HEK293 (cell line): ENCODE data around the gene FRMD3.

ENCODE experiments used
- CTCF ChIA-PET: fragments of 350-600 bp; formaldehyde crosslinking; extraction: SDS; loops from one replicate; lab custom pipeline; 2021; ENCODE audit warnings: antibody characterized with exemption; lab: Yijun Ruan, JAX
- POLR2A ChIA-PET: fragments of 300-600 bp; formaldehyde crosslinking; extraction: SDS; loops from one replicate; lab custom pipeline; 2020; ENCODE audit warnings: antibody characterized with exemption, inconsistent platforms; lab: Yijun Ruan, JAX
- H3K27ac ChIP-seq: fragments of 200-500 bp; sonication (Bioruptor generic); 2 replicates; pipeline ENCODE4 v1.5.1; 2014; ENCODE audit warnings: low read depth, low read length, control low read depth, inconsistent platforms; ENCODE audit errors: extremely low read depth
- H3K36me3 ChIP-seq, 2 experiments: fragments of 200-500 bp in 1 of 2; sonication (Bioruptor generic) in 1 of 2; 1 replicate in 1 of 2; 2 replicates in 1 of 2; pipeline ENCODE4 v1.5.1; 2014 to 2017; ENCODE audit warnings: inconsistent platforms in 2 of 2, low read length in 2 of 2; ENCODE audit not compliant: control insufficient read depth in 2 of 2, insufficient read depth in 1 of 2
- H3K4me1 ChIP-seq: fragments of 200-500 bp; sonication (Bioruptor generic); 2 replicates; pipeline ENCODE4 v1.5.1; 2014; ENCODE audit warnings: mild to moderate bottlenecking, low read length, inconsistent platforms; ENCODE audit not compliant: control insufficient read depth, insufficient read depth
- H3K4me3 ChIP-seq: 2 replicates; pipeline ENCODE4 v1.5.1; 2011; ENCODE audit warnings: low read depth, mild to moderate bottlenecking, control low read depth, low read length, moderate library complexity
- H3K9me3 ChIP-seq: fragments of 200-500 bp; sonication (Bioruptor generic); 2 replicates; pipeline ENCODE4 v1.5.1; 2014; ENCODE audit warnings: low read depth, low read length, inconsistent platforms; ENCODE audit not compliant: control insufficient read depth, insufficient read depth
- IKZF3 ChIP-seq: fragments of 450-650 bp; IDR thresholded peaks from 2 replicates; pipeline ENCODE4 v1.5.0; 2018; ENCODE audit warnings: missing biosample characterization, mild to moderate bottlenecking, missing genetic modification characterization, moderate library complexity
- RBAK ChIP-seq: fragments of 450-650 bp; formaldehyde crosslinking; IDR thresholded peaks from 2 replicates; pipeline ENCODE4 v1.5.1; 2016; ENCODE audit warnings: missing biosample characterization, missing genetic modification characterization
- SCRT1 ChIP-seq: fragments of 450-650 bp; formaldehyde crosslinking; IDR thresholded peaks from 2 replicates; pipeline ENCODE4 v1.5.1; 2016; ENCODE audit warnings: missing biosample characterization, missing genetic modification characterization, borderline replicate concordance
- SCRT2 ChIP-seq: fragments of 450-650 bp; formaldehyde crosslinking; IDR thresholded peaks from 2 replicates; pipeline ENCODE4 v1.5.1; 2016; ENCODE audit warnings: missing biosample characterization, missing genetic modification characterization
- WT1 ChIP-seq: fragments of 450-650 bp; formaldehyde crosslinking; IDR thresholded peaks from 2 replicates; pipeline ENCODE4 v1.5.1; 2016; ENCODE audit warnings: missing biosample characterization, missing genetic modification characterization
- ZNF138 ChIP-seq: fragments of 450-650 bp; formaldehyde crosslinking; IDR thresholded peaks from 2 replicates; pipeline ENCODE4 v1.5.1; 2016; ENCODE audit warnings: missing biosample characterization, missing genetic modification characterization, borderline replicate concordance
- ZNF174 ChIP-seq: fragments of 450-650 bp; formaldehyde crosslinking; IDR thresholded peaks from 2 replicates; pipeline ENCODE4 v1.5.0; 2017; ENCODE audit warnings: missing biosample characterization, mild to moderate bottlenecking, missing genetic modification characterization
- ZNF239 ChIP-seq: fragments of 450-650 bp; formaldehyde crosslinking; IDR thresholded peaks from 2 replicates; pipeline ENCODE4 v1.5.1; 2016; ENCODE audit warnings: missing biosample characterization, missing genetic modification characterization
- ZNF302 ChIP-seq: fragments of 450-650 bp; formaldehyde crosslinking; IDR thresholded peaks from 2 replicates; pipeline ENCODE4 v1.5.1; 2016; ENCODE audit warnings: missing biosample characterization, missing genetic modification characterization, low read depth
- ZNF561 ChIP-seq: fragments of 450-650 bp; IDR thresholded peaks from 2 replicates; pipeline ENCODE4 v1.5.1; 2018; ENCODE audit warnings: missing biosample characterization, missing genetic modification characterization, borderline replicate concordance
- ZNF654 ChIP-seq: fragments of 450-650 bp; formaldehyde crosslinking; IDR thresholded peaks from 2 replicates; pipeline ENCODE4 v1.5.1; 2016; ENCODE audit warnings: low read depth, missing biosample characterization, missing genetic modification characterization
- ZNF791 ChIP-seq: fragments of 450-650 bp; formaldehyde crosslinking; IDR thresholded peaks from 2 replicates; pipeline ENCODE4 v1.5.1; 2016; ENCODE audit warnings: missing biosample characterization, missing genetic modification characterization
- ZNF792 ChIP-seq: fragments of 450-650 bp; formaldehyde crosslinking; IDR thresholded peaks from 2 replicates; pipeline ENCODE4 v1.5.1; 2016; ENCODE audit warnings: missing biosample characterization, missing genetic modification characterization
- TF ChIP-seq, protein P1 (sequence below): fragments of 450-650 bp; formaldehyde crosslinking; IDR thresholded peaks from 2 replicates; pipeline ENCODE4 v1.5.1; 2016; ENCODE audit warnings: missing biosample characterization, missing genetic modification characterization, borderline replicate concordance
- TF ChIP-seq, protein P2 (sequence below): fragments of 450-650 bp; IDR thresholded peaks from 2 replicates; pipeline ENCODE4 v1.5.1; 2018; ENCODE audit warnings: missing biosample characterization, mild to moderate bottlenecking, missing genetic modification characterization
- TF ChIP-seq, protein P3 (sequence below): fragments of 450-650 bp; formaldehyde crosslinking; IDR thresholded peaks from 2 replicates; pipeline ENCODE4; 2016; ENCODE audit warnings: missing biosample characterization, missing genetic modification characterization
- TF ChIP-seq, protein P4 (sequence below): fragments of 450-650 bp; formaldehyde crosslinking; conservative IDR thresholded peaks from 2 replicates; pipeline ENCODE4 v1.5.1; 2016; ENCODE audit warnings: low read depth, missing biosample characterization, missing genetic modification characterization
- TF ChIP-seq, protein P5 (sequence below): fragments of 450-650 bp; formaldehyde crosslinking; IDR thresholded peaks from 2 replicates; pipeline ENCODE4 v1.5.1; 2016; ENCODE audit warnings: missing biosample characterization, missing genetic modification characterization

FRMD3 gene

DNA sequence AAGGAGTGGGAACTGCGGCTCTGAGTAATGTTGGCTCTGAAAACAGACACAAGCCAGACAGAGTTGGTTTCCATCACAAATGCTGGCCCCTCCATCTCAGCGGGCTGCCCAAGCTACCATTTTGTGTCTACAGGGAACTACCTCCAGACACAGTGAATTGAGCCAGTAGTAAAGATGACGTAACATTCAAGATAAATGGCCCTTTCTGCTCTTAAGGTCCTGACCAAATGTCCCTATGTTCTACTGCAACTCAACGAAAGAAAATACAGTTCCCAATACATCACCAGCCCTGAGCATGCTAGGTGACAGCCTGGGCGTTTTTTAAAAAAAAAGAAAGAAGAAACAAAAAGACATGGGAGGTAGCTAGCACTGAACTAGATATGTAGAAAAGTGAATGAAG lies 247.5 kb downstream of the FRMD3 start:
- H3K36me3 ChIP-seq, result no peaks in the 10 kb centered on the region
- H3K27ac ChIP-seq, result no peak overlapping the region
- H3K4me1 ChIP-seq, result no peaks in the 10 kb centered on the region
- H3K4me3 ChIP-seq, result no peak overlapping the region
- no peak for TF ChIP-seq ZNF654 (tag by site-specific recombination)
- TF ChIP-seq, protein P1, sequence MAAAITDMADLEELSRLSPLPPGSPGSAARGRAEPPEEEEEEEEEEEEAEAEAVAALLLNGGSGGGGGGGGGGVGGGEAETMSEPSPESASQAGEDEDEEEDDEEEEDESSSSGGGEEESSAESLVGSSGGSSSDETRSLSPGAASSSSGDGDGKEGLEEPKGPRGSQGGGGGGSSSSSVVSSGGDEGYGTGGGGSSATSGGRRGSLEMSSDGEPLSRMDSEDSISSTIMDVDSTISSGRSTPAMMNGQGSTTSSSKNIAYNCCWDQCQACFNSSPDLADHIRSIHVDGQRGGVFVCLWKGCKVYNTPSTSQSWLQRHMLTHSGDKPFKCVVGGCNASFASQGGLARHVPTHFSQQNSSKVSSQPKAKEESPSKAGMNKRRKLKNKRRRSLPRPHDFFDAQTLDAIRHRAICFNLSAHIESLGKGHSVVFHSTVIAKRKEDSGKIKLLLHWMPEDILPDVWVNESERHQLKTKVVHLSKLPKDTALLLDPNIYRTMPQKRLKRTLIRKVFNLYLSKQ (tag by site-specific recombination), result no peak
- TF ChIP-seq, protein P2, sequence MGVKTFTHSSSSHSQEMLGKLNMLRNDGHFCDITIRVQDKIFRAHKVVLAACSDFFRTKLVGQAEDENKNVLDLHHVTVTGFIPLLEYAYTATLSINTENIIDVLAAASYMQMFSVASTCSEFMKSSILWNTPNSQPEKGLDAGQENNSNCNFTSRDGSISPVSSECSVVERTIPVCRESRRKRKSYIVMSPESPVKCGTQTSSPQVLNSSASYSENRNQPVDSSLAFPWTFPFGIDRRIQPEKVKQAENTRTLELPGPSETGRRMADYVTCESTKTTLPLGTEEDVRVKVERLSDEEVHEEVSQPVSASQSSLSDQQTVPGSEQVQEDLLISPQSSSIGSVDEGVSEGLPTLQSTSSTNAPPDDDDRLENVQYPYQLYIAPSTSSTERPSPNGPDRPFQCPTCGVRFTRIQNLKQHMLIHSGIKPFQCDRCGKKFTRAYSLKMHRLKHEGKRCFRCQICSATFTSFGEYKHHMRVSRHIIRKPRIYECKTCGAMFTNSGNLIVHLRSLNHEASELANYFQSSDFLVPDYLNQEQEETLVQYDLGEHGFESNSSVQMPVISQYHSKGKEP (tag by site-specific recombination), result no peak
- no peak for TF ChIP-seq SCRT1 (tag by site-specific recombination)
- no peak for TF ChIP-seq ZNF239 (tag by site-specific recombination)
- TF ChIP-seq RBAK (tag by site-specific recombination), result no peak
- TF ChIP-seq ZNF138 (tag by site-specific recombination), result no peak
- no peak for TF ChIP-seq ZNF791 (tag by site-specific recombination)
- TF ChIP-seq WT1, result no peak
- TF ChIP-seq, protein P3, sequence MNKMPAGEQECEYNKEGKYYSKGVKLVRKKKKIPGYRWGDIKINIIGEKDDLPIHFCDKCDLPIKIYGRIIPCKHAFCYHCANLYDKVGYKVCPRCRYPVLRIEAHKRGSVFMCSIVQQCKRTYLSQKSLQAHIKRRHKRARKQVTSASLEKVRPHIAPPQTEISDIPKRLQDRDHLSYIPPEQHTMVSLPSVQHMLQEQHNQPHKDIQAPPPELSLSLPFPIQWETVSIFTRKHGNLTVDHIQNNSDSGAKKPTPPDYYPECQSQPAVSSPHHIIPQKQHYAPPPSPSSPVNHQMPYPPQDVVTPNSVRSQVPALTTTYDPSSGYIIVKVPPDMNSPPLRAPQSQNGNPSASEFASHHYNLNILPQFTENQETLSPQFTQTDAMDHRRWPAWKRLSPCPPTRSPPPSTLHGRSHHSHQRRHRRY, result no peak
- TF ChIP-seq ZNF302, result no peak
- no peak for TF ChIP-seq ZNF174 (tag by site-specific recombination)
- no peak for TF ChIP-seq ZNF561 (tag by site-specific recombination)
- TF ChIP-seq, protein P4, sequence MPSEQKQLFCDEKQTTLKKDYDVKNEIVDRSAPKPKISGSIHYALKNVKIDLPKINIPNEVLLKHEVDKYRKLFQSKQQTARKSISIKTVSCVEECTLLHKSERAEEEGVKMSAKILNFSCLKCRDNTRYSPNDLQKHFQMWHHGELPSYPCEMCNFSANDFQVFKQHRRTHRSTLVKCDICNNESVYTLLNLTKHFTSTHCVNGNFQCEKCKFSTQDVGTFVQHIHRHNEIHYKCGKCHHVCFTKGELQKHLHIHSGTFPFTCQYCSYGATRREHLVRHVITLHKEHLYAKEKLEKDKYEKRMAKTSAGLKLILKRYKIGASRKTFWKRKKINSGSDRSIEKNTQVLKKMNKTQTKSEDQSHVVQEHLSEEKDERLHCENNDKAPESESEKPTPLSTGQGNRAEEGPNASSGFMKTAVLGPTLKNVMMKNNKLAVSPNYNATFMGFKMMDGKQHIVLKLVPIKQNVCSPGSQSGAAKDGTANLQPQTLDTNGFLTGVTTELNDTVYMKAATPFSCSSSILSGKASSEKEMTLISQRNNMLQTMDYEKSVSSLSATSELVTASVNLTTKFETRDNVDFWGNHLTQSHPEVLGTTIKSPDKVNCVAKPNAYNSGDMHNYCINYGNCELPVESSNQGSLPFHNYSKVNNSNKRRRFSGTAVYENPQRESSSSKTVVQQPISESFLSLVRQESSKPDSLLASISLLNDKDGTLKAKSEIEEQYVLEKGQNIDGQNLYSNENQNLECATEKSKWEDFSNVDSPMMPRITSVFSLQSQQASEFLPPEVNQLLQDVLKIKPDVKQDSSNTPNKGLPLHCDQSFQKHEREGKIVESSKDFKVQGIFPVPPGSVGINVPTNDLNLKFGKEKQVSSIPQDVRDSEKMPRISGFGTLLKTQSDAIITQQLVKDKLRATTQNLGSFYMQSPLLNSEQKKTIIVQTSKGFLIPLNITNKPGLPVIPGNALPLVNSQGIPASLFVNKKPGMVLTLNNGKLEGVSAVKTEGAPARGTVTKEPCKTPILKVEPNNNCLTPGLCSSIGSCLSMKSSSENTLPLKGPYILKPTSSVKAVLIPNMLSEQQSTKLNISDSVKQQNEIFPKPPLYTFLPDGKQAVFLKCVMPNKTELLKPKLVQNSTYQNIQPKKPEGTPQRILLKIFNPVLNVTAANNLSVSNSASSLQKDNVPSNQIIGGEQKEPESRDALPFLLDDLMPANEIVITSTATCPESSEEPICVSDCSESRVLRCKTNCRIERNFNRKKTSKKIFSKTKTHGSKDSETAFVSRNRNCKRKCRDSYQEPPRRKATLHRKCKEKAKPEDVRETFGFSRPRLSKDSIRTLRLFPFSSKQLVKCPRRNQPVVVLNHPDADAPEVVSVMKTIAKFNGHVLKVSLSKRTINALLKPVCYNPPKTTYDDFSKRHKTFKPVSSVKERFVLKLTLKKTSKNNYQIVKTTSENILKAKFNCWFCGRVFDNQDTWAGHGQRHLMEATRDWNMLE, result no peak
- TF ChIP-seq ZNF792, result no peak
- TF ChIP-seq, protein P5, sequence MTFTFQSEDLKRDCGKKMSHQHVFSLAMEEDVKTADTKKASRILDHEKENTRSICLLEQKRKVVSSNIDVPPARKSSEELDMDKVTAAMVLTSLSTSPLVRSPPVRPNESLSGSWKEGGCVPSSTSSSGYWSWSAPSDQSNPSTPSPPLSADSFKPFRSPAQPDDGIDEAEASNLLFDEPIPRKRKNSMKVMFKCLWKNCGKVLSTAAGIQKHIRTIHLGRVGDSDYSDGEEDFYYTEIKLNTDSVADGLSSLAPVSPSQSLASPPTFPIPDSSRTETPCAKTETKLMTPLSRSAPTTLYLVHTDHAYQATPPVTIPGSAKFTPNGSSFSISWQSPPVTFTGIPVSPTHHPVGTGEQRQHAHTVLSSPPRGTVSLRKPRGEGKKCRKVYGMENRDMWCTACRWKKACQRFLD (tag by site-specific recombination), result no peak
- no peak for TF ChIP-seq IKZF3 (tag by site-specific recombination)
- no peak for TF ChIP-seq SCRT2 (tag by site-specific recombination)
- TF ChIP-seq, all 188 proteins: peak for 0
- POLR2A ChIA-PET, result interaction anchor here (0.7 kb wide), 1 partner anchor 370 kb away, joined by 3 read pairs; no protein-coding TSS in a partner anchor
- no peaks in the 10 kb centered on the region for H3K9me3 ChIP-seq
- CTCF ChIA-PET, result interaction anchor here (0.7 kb wide), 1 partner anchor 174 kb away, joined by 3 read pairs; no protein-coding TSS in a partner anchor
